Measurements from ENCODE around the gene CTNND1.
"Not testable (repeated sequence)": the region's sequence is repeated elsewhere in the genome, so short reads cannot be mapped to it uniquely, and the experiment has no call there.

CTNND1 gene, protein sequence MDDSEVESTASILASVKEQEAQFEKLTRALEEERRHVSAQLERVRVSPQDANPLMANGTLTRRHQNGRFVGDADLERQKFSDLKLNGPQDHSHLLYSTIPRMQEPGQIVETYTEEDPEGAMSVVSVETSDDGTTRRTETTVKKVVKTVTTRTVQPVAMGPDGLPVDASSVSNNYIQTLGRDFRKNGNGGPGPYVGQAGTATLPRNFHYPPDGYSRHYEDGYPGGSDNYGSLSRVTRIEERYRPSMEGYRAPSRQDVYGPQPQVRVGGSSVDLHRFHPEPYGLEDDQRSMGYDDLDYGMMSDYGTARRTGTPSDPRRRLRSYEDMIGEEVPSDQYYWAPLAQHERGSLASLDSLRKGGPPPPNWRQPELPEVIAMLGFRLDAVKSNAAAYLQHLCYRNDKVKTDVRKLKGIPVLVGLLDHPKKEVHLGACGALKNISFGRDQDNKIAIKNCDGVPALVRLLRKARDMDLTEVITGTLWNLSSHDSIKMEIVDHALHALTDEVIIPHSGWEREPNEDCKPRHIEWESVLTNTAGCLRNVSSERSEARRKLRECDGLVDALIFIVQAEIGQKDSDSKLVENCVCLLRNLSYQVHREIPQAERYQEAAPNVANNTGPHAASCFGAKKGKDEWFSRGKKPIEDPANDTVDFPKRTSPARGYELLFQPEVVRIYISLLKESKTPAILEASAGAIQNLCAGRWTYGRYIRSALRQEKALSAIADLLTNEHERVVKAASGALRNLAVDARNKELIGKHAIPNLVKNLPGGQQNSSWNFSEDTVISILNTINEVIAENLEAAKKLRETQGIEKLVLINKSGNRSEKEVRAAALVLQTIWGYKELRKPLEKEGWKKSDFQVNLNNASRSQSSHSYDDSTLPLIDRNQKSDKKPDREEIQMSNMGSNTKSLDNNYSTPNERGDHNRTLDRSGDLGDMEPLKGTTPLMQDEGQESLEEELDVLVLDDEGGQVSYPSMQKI

DNA sequence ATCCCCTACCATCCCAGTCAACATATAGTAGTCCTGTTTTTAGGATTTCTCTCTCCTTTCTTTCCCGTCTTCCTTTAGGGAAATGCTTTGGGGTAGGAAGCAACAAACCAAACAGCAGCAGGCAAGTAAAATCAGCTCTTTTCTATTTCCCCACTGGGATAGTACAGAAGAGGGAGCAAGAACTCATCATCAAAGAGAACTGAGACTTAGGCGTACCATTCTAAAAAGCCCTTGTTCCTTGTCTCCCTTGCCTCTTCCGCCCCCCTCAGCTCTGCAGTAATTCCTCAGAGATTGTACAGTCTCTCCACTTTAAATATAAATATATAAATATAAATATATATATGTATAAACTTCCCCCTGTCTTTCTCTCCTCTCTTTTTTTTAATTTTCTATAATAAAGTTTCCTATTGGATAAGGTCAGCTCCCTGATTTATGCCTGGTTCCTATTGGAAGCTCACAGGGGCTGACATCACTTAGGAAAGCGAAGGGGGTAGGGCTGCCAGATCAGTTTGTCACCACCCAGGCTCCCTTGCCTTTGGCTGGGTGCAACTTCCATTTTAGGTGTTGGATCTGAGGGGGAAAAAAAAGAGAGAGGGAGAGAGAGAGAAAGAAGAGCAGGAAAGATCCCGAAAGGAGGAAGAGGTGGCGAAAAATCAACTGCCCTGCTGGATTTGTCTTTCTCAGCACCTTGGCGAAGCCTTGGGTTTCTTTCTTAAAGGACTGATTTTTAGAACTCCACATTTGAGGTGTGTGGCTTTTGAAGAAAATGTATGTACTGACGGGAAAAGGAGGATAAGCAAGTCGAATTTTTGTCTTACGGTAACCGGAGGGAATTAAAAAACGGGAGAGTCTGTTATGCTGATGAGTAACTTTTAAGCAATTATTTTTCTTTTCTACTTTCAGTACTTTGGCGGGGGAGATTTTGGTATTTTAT lies at the start of gene CTNND1:
CTNND1 (plus strand) TSS at position 502 of the 934 bp plus-strand sequence. CDS start 29,677 bp downstream, outside the sequence.
- no peaks in the 10 kb centered on the region for H3K27me3 ChIP-seq (ENCODE audit: control insufficient read depth in 1 of 2, insufficient read depth in 2 of 2, low read length in 2 of 2)
- H3K9ac ChIP-seq (ENCODE audit: low read length in 2 of 2): peak within 1 kb of the TSS; percentile 95
- peak within 1 kb of the TSS; percentile 94 for H3K27ac ChIP-seq (ENCODE audit: low read length)
- H3K4me1 ChIP-seq (ENCODE audit: control insufficient read depth, insufficient read depth, low read length): peaks cover 16% of the 10 kb centered on the region
- peak within 1 kb of the TSS; percentile 90 to 95 for H3K4me3 ChIP-seq (ENCODE audit: low read length in 2 of 2)
- H3K36me3 ChIP-seq (ENCODE audit: control insufficient read depth in 2 of 2, insufficient read depth in 2 of 2, low read length in 2 of 2): no peaks in the 10 kb centered on the region
- no peaks in the 10 kb centered on the region for H3K9me3 ChIP-seq (ENCODE audit: control insufficient read depth in 2 of 2, low read length in 2 of 2)

DNA sequence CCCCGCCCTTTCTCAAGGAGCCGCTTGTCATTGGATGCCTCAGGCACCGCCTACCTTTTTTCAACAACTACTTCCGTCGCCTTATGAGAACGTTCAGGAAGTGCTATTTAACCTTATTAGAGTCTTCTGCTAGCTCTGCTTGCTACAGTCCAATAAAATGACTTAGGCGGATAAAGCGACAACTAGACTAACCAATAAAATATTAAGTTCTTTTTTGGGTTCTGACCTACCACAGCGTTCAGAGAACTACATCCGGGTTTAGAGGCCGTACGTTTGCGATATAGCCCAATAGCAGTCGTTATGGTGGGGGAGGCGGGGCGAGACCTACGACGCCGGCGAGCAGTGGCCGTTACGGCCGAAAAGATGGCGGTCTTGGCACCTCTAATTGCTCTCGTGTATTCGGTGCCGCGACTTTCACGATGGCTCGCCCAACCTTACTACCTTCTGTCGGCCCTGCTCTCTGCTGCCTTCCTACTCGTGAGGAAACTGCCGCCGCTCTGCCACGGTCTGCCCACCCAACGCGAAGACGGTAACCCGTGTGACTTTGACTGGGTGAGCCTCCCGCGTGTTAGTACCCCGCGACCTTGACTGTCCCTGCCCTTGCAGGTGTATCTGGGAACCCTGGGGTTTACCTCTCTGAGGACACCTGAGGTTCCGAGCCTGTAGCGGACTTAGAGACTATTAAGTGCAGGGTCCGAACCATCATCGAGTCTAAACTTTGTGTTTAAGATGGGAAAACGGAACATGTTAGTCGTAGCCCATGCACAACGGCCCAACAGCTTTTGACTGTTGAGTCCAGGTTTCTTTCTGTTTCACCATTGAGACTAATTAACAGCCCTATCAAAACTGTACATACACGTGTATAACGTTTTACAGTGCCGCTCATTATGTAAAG lies 49.1 kb upstream of the CTNND1 start, which contains the start of gene TMX2:
TMX2 (plus strand) TSS at position 338 of the 895 bp plus-strand sequence; CDS start at position 364, 26 bp downstream.
- Histone ChIP-seq H3K27ac (ENCODE audit: low read length) (peak within 1 kb of the TSS; percentile 87), H3K36me3 (ENCODE audit: control insufficient read depth in 2 of 2, insufficient read depth in 2 of 2, low read length in 2 of 2) (peaks cover 0 to 4% of the 10 kb centered on the region in 2 donors), H3K27me3 (ENCODE audit: control insufficient read depth in 1 of 2, insufficient read depth in 2 of 2, low read length in 2 of 2) (no peaks in the 10 kb centered on the region), H3K9ac (ENCODE audit: low read length in 2 of 2) (peak within 1 kb of the TSS; percentile 93 to 99), H3K4me3 (ENCODE audit: low read length in 2 of 2) (peak within 1 kb of the TSS; percentile 90 to 100), H3K4me1 (ENCODE audit: control insufficient read depth, insufficient read depth, low read length) (peaks cover 32% of the 10 kb centered on the region), H3K9me3 (ENCODE audit: control insufficient read depth in 2 of 2, low read length in 2 of 2) (no peaks in the 10 kb centered on the region)

DNA sequence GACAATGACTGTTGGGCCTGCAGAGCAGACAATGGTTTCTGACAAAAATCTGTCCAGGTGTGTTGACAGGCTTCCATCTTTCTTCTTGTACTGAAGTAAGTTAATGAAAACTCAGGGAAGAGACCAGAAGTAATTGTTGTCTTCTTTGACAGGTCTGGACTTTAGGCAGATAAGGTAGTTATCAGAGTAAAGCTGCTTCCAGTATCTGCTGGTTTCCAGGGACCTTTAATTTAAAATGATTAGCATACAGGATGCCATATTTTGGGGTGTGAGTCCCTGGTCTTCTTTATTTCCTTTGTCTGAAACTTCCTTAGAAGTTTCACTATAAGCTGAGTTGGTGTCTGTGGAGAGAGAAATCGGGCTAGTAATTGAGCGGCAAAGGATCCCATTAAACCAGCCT lies 47.8 kb upstream of the CTNND1 start:
- Histone ChIP-seq H3K4me3 (ENCODE audit: low read length in 2 of 2) (peak overlapping the region; percentile 90 to 100), H3K9me3 (ENCODE audit: control insufficient read depth in 2 of 2, low read length in 2 of 2) (no peaks in the 10 kb centered on the region), H3K36me3 (ENCODE audit: control insufficient read depth in 2 of 2, insufficient read depth in 2 of 2, low read length in 2 of 2) (no peaks in the 10 kb centered on the region), H3K27ac (ENCODE audit: low read length) (no peak overlapping the region), H3K4me1 (ENCODE audit: control insufficient read depth, insufficient read depth, low read length) (peaks cover 32% of the 10 kb centered on the region), H3K9ac (ENCODE audit: low read length in 2 of 2) (no peak overlapping the region), H3K27me3 (ENCODE audit: control insufficient read depth in 1 of 2, insufficient read depth in 2 of 2, low read length in 2 of 2) (no peaks in the 10 kb centered on the region)

DNA sequence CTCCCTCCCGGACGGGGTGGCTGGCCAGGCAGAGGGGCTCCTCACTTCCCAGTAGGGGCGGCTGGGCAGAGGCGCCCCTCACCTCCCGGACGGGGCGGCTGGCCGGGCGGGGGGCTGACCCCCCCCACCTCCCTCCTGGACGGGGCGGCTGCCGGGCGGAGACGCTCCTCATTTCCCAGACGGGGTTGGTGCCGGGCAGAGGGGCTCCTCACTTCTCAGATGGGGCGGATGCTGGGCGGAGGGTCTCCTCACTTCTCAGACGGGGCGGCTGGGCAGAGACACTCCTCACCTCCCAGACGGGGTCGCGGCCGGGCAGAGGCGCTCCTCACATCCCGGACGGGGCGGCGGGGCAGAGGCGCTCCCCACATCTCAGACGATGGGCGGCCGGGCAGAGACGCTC lies 44.9 kb upstream of the CTNND1 start:
- H3K9me3 ChIP-seq (ENCODE audit: control insufficient read depth in 2 of 2, low read length in 2 of 2); H3K9ac ChIP-seq (ENCODE audit: low read length in 2 of 2); H3K27ac ChIP-seq (ENCODE audit: low read length); H3K27me3 ChIP-seq (ENCODE audit: control insufficient read depth in 1 of 2, insufficient read depth in 2 of 2, low read length in 2 of 2); H3K4me3 ChIP-seq (ENCODE audit: low read length in 2 of 2); H3K36me3 ChIP-seq (ENCODE audit: control insufficient read depth in 2 of 2, insufficient read depth in 2 of 2, low read length in 2 of 2): not testable (repeated sequence)
- H3K4me1 ChIP-seq (ENCODE audit: control insufficient read depth, insufficient read depth, low read length): peaks cover 18% of the 10 kb centered on the region

DNA sequence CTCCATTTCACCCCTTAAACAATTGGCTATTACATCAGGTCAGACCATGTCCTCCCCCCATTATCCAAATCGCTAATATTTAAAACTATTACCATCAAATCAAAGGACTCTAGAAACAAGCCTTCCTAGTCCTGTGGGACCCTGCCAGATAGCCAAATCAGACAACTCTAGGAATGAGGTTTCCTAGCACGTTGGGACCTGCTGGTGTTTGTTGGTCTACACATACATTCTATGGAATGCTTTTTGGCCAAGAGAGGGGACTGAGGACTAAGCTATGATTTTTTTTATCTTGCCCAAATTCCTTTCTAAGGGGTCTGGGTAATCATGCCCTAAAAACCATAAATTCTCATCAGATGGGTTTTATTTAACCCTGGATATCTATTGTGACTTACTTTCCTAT lies 34.4 kb upstream of the CTNND1 start:
- Histone ChIP-seq H3K27ac (ENCODE audit: low read length) (no peak overlapping the region), H3K36me3 (ENCODE audit: control insufficient read depth in 2 of 2, insufficient read depth in 2 of 2, low read length in 2 of 2) (no peaks in the 10 kb centered on the region), H3K27me3 (ENCODE audit: control insufficient read depth in 1 of 2, insufficient read depth in 2 of 2, low read length in 2 of 2) (no peaks in the 10 kb centered on the region)

DNA sequence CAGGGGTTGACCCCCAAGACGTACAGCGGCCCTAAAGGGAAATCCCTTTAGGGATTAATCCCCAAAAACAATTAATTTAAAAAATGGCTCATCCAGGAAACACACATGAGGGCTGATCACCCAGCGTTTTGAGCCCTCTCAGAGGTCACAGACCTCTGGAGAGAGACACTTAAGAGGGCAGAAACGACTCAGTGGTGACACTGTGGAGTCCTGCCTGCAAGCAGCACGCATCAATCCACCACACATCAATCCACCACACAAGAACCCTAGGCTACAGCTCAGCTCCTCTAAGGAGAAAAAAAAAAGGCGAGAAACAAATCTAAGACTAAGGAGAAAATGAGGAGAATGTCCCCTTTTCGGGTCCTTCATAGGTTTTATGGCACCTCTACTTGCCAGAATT lies 32.8 kb upstream of the CTNND1 start:
- Histone ChIP-seq H3K9me3 (ENCODE audit: control insufficient read depth in 2 of 2, low read length in 2 of 2) (no peaks in the 10 kb centered on the region), H3K4me3 (ENCODE audit: low read length in 2 of 2) (no peak overlapping the region), H3K9ac (ENCODE audit: low read length in 2 of 2) (no peak overlapping the region), H3K4me1 (ENCODE audit: control insufficient read depth, insufficient read depth, low read length) (no peaks in the 10 kb centered on the region), H3K36me3 (ENCODE audit: control insufficient read depth in 2 of 2, insufficient read depth in 2 of 2, low read length in 2 of 2) (no peaks in the 10 kb centered on the region), H3K27ac (ENCODE audit: low read length) (no peak overlapping the region), H3K27me3 (ENCODE audit: control insufficient read depth in 1 of 2, insufficient read depth in 2 of 2, low read length in 2 of 2) (no peaks in the 10 kb centered on the region)

More for the DNA sequence above, 34.4 kb upstream of the CTNND1 start:
- Histone ChIP-seq H3K9me3 (ENCODE audit: control insufficient read depth in 2 of 2, low read length in 2 of 2) (no peaks in the 10 kb centered on the region), H3K9ac (ENCODE audit: low read length in 2 of 2) (no peak overlapping the region), H3K4me1 (ENCODE audit: control insufficient read depth, insufficient read depth, low read length) (no peaks in the 10 kb centered on the region), H3K4me3 (ENCODE audit: low read length in 2 of 2) (no peak overlapping the region)

DNA sequence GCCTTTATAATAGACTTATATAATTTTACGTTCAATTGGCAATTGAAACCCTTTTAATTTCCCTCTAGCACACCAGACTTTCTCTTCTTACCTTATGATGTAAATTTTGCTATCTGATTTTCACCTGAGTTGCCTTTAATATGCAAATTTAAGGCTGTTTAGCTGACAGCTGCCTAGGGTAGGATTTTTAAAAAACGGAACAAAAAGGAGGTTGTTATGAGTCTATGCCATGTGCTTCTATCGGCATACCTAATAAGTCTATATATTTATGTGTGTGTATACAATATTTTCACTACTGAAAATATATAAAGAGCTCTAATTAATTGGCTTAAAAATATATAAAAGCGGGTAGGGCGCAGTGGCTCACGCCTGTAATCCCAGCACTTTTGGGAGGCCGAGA lies 32.1 kb upstream of the CTNND1 start:
- Histone ChIP-seq H3K27ac (ENCODE audit: low read length) (no peak overlapping the region), H3K4me3 (ENCODE audit: low read length in 2 of 2) (no peak overlapping the region), H3K4me1 (ENCODE audit: control insufficient read depth, insufficient read depth, low read length) (no peaks in the 10 kb centered on the region), H3K9me3 (ENCODE audit: control insufficient read depth in 2 of 2, low read length in 2 of 2) (no peaks in the 10 kb centered on the region), H3K27me3 (ENCODE audit: control insufficient read depth in 1 of 2, insufficient read depth in 2 of 2, low read length in 2 of 2) (no peaks in the 10 kb centered on the region), H3K36me3 (ENCODE audit: control insufficient read depth in 2 of 2, insufficient read depth in 2 of 2, low read length in 2 of 2) (no peaks in the 10 kb centered on the region), H3K9ac (ENCODE audit: low read length in 2 of 2) (no peak overlapping the region)

DNA sequence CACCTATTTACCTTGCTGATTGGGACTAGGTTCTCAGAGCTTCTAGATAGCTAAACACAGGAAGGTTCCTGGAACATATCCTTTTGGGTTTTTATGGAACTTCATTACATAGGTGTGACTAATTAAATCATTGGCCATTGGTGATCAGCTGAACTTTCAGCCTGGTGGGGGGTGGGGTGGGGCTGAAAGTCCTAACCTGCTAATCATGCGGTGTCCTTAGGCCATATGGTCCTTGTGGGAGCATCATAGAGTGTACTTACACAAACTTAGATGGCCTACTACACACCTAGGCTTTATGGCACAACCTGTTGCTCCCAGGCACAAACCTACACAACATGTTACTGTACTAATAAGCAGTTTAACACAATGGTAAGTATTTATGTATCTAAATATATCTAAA lies 28.9 kb upstream of the CTNND1 start:
- Histone ChIP-seq H3K9ac (ENCODE audit: low read length in 2 of 2) (no peak overlapping the region), H3K27me3 (ENCODE audit: control insufficient read depth in 1 of 2, insufficient read depth in 2 of 2, low read length in 2 of 2) (no peaks in the 10 kb centered on the region), H3K4me3 (ENCODE audit: low read length in 2 of 2) (no peak overlapping the region), H3K4me1 (ENCODE audit: control insufficient read depth, insufficient read depth, low read length) (no peaks in the 10 kb centered on the region), H3K9me3 (ENCODE audit: control insufficient read depth in 2 of 2, low read length in 2 of 2) (no peaks in the 10 kb centered on the region), H3K36me3 (ENCODE audit: control insufficient read depth in 2 of 2, insufficient read depth in 2 of 2, low read length in 2 of 2) (peaks cover 3% of the 10 kb centered on the region in 2 donors), H3K27ac (ENCODE audit: low read length) (no peak overlapping the region)

DNA sequence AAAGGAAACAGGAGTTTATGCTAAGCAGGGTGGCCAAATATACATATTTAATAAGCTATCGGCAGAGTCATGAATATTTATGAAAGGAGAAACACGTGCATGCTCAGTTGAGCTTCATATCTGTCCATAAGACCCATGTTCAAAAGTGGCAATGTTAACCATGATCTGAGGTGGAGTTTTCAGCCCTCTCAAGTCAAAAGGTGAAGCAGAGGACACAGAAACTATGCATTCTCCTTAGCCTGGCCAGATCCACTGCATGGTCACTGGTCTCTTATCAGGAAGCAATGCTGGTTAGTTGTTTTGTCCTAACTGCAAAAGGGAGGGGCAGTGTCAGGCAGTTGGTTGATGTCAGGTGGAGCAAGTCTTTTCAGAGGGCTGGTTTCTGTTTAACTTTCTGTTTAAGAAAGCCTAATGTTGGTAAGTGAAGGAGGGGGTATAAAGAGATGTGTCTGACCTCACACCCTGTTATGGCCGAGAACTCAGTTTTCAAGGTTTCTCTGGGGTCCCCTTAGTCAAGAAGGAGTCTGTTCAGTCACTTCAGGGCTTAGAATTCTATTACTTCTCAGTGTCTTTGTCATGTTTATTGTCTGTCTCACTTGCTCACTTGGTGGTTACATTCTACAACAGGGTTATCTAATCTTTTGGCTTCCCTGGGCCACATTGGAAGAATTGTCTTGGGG lies 25.8 kb upstream of the CTNND1 start:
- Histone ChIP-seq H3K27ac (ENCODE audit: low read length) (no peak overlapping the region), H3K4me1 (ENCODE audit: control insufficient read depth, insufficient read depth, low read length) (peaks cover 1% of the 10 kb centered on the region), H3K36me3 (ENCODE audit: control insufficient read depth in 2 of 2, insufficient read depth in 2 of 2, low read length in 2 of 2) (peaks cover 8 to 16% of the 10 kb centered on the region in 2 donors), H3K9me3 (ENCODE audit: control insufficient read depth in 2 of 2, low read length in 2 of 2) (no peaks in the 10 kb centered on the region), H3K9ac (ENCODE audit: low read length in 2 of 2) (no peak overlapping the region), H3K27me3 (ENCODE audit: control insufficient read depth in 1 of 2, insufficient read depth in 2 of 2, low read length in 2 of 2) (no peaks in the 10 kb centered on the region), H3K4me3 (ENCODE audit: low read length in 2 of 2) (no peak overlapping the region)

Data from stomach smooth muscle (tissue), 2 donors.